H9 (cell line): ENCODE measurements around the gene SDK1. TPM values are rescaled to one million over a fixed set of nuclear protein-coding genes. Genes with fewer than 3 reads are reported as not detected.
A peak's percentile ranks its signal among the peaks of the same experiment; 100 is the strongest.

Source experiments
- DNase-seq: peaks from one replicate; pipeline ENCODE4 v3.0.0-alpha.2; 2017
- H2AFZ ChIP-seq: one replicate; pipeline ENCODE4 v1.6.1; 2013; ENCODE audit warnings: mild to moderate bottlenecking, low read length, control low read depth, moderate library complexity
- H2AK5ac ChIP-seq: 2 replicates; pipeline ENCODE4 v1.6.1; 2013; ENCODE audit warnings: low read length, control low read depth, mixed read lengths; ENCODE audit not compliant: insufficient read length
- H2BK120ac ChIP-seq: one replicate; pipeline ENCODE4 v1.6.1; 2013; ENCODE audit warnings: low read depth, mild to moderate bottlenecking, low read length, control low read depth, inconsistent platforms; ENCODE audit not compliant: poor library complexity, severe bottlenecking
- H2BK12ac ChIP-seq: 2 replicates; pipeline ENCODE4 v1.6.1; 2013; ENCODE audit warnings: low read length, control low read depth, mixed read lengths, low read depth; ENCODE audit not compliant: insufficient read length
- H2BK15ac ChIP-seq: 2 replicates; pipeline ENCODE4 v1.6.1; 2013; ENCODE audit warnings: low read depth, low read length, control low read depth
- H2BK20ac ChIP-seq: one replicate; pipeline ENCODE4 v1.6.1; 2013; ENCODE audit warnings: low read depth, mild to moderate bottlenecking, low read length, control low read depth, inconsistent platforms; ENCODE audit not compliant: poor library complexity, severe bottlenecking
- H2BK5ac ChIP-seq: 2 replicates; pipeline ENCODE4 v1.6.1; 2013; ENCODE audit warnings: low read length, control low read depth, mixed read lengths; ENCODE audit not compliant: insufficient read length
- H3K14ac ChIP-seq: 2 replicates; pipeline ENCODE4 v1.6.1; 2013; ENCODE audit warnings: low read length, control low read depth; ENCODE audit not compliant: insufficient read depth
- H3K18ac ChIP-seq: 2 replicates; pipeline ENCODE4 v1.6.1; 2013; ENCODE audit warnings: low read depth, mild to moderate bottlenecking, mixed read lengths, low read length, control low read depth; ENCODE audit not compliant: insufficient read length
- H3K23ac ChIP-seq: 2 replicates; pipeline ENCODE4 v1.6.1; 2013; ENCODE audit warnings: low read length, control low read depth, mixed read lengths, low read depth; ENCODE audit not compliant: insufficient read length
- H3K23me2 ChIP-seq: 2 replicates; pipeline ENCODE4 v1.6.1; 2013; ENCODE audit warnings: low read depth, mild to moderate bottlenecking, mixed read lengths, low read length, control low read depth; ENCODE audit not compliant: insufficient read length, poor library complexity, severe bottlenecking
- H3K27ac ChIP-seq: 2 replicates; pipeline ENCODE4 v1.5.1; 2013; ENCODE audit warnings: low read length, control low read depth, mixed read lengths, low read depth; ENCODE audit not compliant: insufficient read length
- H3K27me3 ChIP-seq: 2 replicates; pipeline ENCODE4 v1.6.1; 2013; ENCODE audit warnings: low read length, control low read depth, inconsistent platforms; ENCODE audit not compliant: insufficient read depth
- H3K4ac ChIP-seq: 2 replicates; pipeline ENCODE4 v1.6.1; 2013; ENCODE audit warnings: low read depth, mild to moderate bottlenecking, control low read depth, inconsistent platforms, low read length, moderate library complexity
- H3K4me1 ChIP-seq: 2 replicates; pipeline ENCODE4 v1.6.1; 2013; ENCODE audit warnings: low read length, control low read depth, inconsistent platforms; ENCODE audit not compliant: insufficient read depth
- H3K4me2 ChIP-seq: 2 replicates; pipeline ENCODE4 v1.6.1; 2013; ENCODE audit warnings: low read length, control low read depth, mixed read lengths; ENCODE audit not compliant: insufficient read length, insufficient read depth
- H3K56ac ChIP-seq: 2 replicates; pipeline ENCODE4 v1.6.1; 2013; ENCODE audit warnings: low read depth, mild to moderate bottlenecking, mixed read lengths, low read length, control low read depth; ENCODE audit not compliant: insufficient read length
- H3K79me1 ChIP-seq: 2 replicates; pipeline ENCODE4 v1.6.1; 2013; ENCODE audit warnings: low read depth, mild to moderate bottlenecking, moderate library complexity, low read length, control low read depth, inconsistent platforms; ENCODE audit not compliant: insufficient read depth, poor library complexity, severe bottlenecking
- H3K79me2 ChIP-seq: 2 replicates; pipeline ENCODE4 v1.6.1; 2013; ENCODE audit warnings: low read length, control low read depth, inconsistent platforms; ENCODE audit not compliant: insufficient read depth
- H3K9ac ChIP-seq: 2 replicates; pipeline ENCODE4 v1.6.1; 2013; ENCODE audit warnings: low read length, control low read depth, mixed read lengths; ENCODE audit not compliant: insufficient read length; ENCODE audit errors: extremely low read depth
- H3K9me3 ChIP-seq: one replicate; pipeline ENCODE4 v1.6.1; 2013; ENCODE audit warnings: low read depth, low read length, inconsistent platforms; ENCODE audit not compliant: control insufficient read depth
- H3T11ph ChIP-seq: one replicate; pipeline ENCODE4 v1.6.1; 2013; ENCODE audit warnings: mild to moderate bottlenecking, low read length, control low read depth, inconsistent platforms
- H4K20me1 ChIP-seq: one replicate; pipeline ENCODE4 v1.6.1; 2013; ENCODE audit not compliant: control insufficient read depth, insufficient read length, insufficient read depth
- H4K5ac ChIP-seq: 2 replicates; pipeline ENCODE4 v1.6.1; 2013; ENCODE audit warnings: low read depth, mild to moderate bottlenecking, mixed read lengths, low read length, control low read depth; ENCODE audit not compliant: insufficient read length
- H4K8ac ChIP-seq: replicated peaks from 2 replicates; pipeline ENCODE4 v1.6.1; 2013; ENCODE audit warnings: low read length, control low read depth, mixed read lengths, low read depth; ENCODE audit not compliant: insufficient read length
- H4K91ac ChIP-seq: 2 replicates; pipeline ENCODE4 v1.6.1; 2013; ENCODE audit warnings: low read depth, mild to moderate bottlenecking, moderate library complexity, mixed read lengths, low read length, control low read depth; ENCODE audit not compliant: insufficient read length
- H3K27ac Mint-ChIP-seq, 3 experiments: 2 replicates in 2 of 3; 3 replicates in 1 of 3; pipeline ENCODE4 v1.8.0; 2020 to 2021; ENCODE audit warnings: mixed read lengths in 3 of 3, mild to moderate bottlenecking in 1 of 3, moderate library complexity in 1 of 3
- H3K27me3 Mint-ChIP-seq: 2 replicates; pipeline ENCODE4 v1.8.0; 2021; ENCODE audit warnings: low read depth, mild to moderate bottlenecking, moderate library complexity, mixed read lengths
- H3K36me3 Mint-ChIP-seq, 3 experiments: 2 replicates in 2 of 3; 3 replicates in 1 of 3; pipeline ENCODE4 v1.8.0; 2020 to 2021; ENCODE audit warnings: low read depth in 3 of 3, mixed read lengths in 3 of 3; ENCODE audit not compliant: insufficient read depth in 1 of 3
- H3K4me1 Mint-ChIP-seq, 2 experiments: 2 replicates each; pipeline ENCODE4 v1.8.0; 2020; ENCODE audit warnings: mixed read lengths in 2 of 2
- H3K4me3 Mint-ChIP-seq, 2 experiments: 2 replicates in 1 of 2; 3 replicates in 1 of 2; pipeline ENCODE4 v1.8.0; 2020 to 2021; ENCODE audit warnings: mild to moderate bottlenecking in 2 of 2, mixed read lengths in 2 of 2, moderate library complexity in 1 of 2
- H3K9me3 Mint-ChIP-seq, 2 experiments: 2 replicates in 1 of 2; 3 replicates in 1 of 2; pipeline ENCODE4 v1.8.0; 2020; ENCODE audit warnings: mild to moderate bottlenecking in 2 of 2, mixed read lengths in 2 of 2, moderate library complexity in 1 of 2
- WGBS: extraction: QIAGEN DNeasy Blood & Tissue Kit; methylation state at CpG from one replicate; pipeline ENCODE4 v1.1.7; 2013; ENCODE audit warnings: missing lambda C conversion rate, low lambda C conversion rate, mixed read lengths; ENCODE audit not compliant: insufficient read length; ENCODE audit errors: extremely low coverage; 5-methylcytosine and 5-hydroxymethylcytosine counted together
- total RNA-seq: library from RNA; stranded (reverse); gene quantifications from 2 replicates; pipeline ENCODE4 v1.2.1, GENCODE V29; 2021
- TF ChIP-seq, protein P1 (sequence below): fragments of 200-600 bp; sonication (generic); conservative IDR thresholded peaks from 3 replicates; pipeline ENCODE4 v1.8.0; 2021; ENCODE audit warnings: antibody characterized with exemption, mild to moderate bottlenecking

SDK1 gene
- total RNA-seq, 1 experiment from 2014 or later, result 8.7 TPM

- H2AK5ac ChIP-seq, result no peak overlapping the region
Measured at GRCh38 chr7:4127909-4128560, 827.0 kb downstream of the SDK1 start.

More at GRCh38 chr7:4127909-4128560, 827.0 kb downstream of the SDK1 start:
- no peak overlapping the region for H3T11ph ChIP-seq
- no peak overlapping the region for H3K9ac ChIP-seq
- Mint-ChIP-seq H3K4me1 (peaks cover 13 to 15% of the 10 kb centered on the region in 2 experiments), H3K9me3 (peaks cover 7 to 8% of the 10 kb centered on the region in 2 experiments; a peak in 3 of 5 replicates), H3K27me3 (no peaks in the 10 kb centered on the region; the same call in 1 of the 2 replicates), H3K4me3 (no peak overlapping the region), H3K27ac (peak overlapping the region in 1 of 3 experiments; percentile 61; a peak in 2 of 7 replicates), H3K36me3 (peaks cover 0 to 8% (median 7%) of the 10 kb centered on the region in 3 experiments; a peak in 3 of 7 replicates)
- no peaks in the 10 kb centered on the region for H3K79me2 ChIP-seq
- DNase-seq, result no peak
- no peak overlapping the region for H2BK12ac ChIP-seq
- no peak overlapping the region for H3K56ac ChIP-seq
- no peak overlapping the region for H2BK15ac ChIP-seq
- no peak overlapping the region for H4K5ac ChIP-seq
- H4K20me1 ChIP-seq, result no peaks in the 10 kb centered on the region
- TF ChIP-seq, protein P1, sequence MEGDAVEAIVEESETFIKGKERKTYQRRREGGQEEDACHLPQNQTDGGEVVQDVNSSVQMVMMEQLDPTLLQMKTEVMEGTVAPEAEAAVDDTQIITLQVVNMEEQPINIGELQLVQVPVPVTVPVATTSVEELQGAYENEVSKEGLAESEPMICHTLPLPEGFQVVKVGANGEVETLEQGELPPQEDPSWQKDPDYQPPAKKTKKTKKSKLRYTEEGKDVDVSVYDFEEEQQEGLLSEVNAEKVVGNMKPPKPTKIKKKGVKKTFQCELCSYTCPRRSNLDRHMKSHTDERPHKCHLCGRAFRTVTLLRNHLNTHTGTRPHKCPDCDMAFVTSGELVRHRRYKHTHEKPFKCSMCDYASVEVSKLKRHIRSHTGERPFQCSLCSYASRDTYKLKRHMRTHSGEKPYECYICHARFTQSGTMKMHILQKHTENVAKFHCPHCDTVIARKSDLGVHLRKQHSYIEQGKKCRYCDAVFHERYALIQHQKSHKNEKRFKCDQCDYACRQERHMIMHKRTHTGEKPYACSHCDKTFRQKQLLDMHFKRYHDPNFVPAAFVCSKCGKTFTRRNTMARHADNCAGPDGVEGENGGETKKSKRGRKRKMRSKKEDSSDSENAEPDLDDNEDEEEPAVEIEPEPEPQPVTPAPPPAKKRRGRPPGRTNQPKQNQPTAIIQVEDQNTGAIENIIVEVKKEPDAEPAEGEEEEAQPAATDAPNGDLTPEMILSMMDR, result no peak
- no peak overlapping the region for H3K18ac ChIP-seq
- WGBS, result no CpG with 5 or more reads among the region's 21 CpGs
- no peak overlapping the region for H2BK120ac ChIP-seq
- no peak overlapping the region for H4K91ac ChIP-seq
- no peak overlapping the region for H4K8ac ChIP-seq
- no peak overlapping the region for H2BK5ac ChIP-seq
- H3K23me2 ChIP-seq, result no peaks in the 10 kb centered on the region
- H3K4ac ChIP-seq, result no peak overlapping the region
- no peak overlapping the region for H3K4me2 ChIP-seq
- no peak overlapping the region for H3K27ac ChIP-seq
- H3K9me3 ChIP-seq, result no peaks in the 10 kb centered on the region
- no peaks in the 10 kb centered on the region for H3K4me1 ChIP-seq
- H3K14ac ChIP-seq, result no peak overlapping the region
- no peaks in the 10 kb centered on the region for H3K27me3 ChIP-seq
- no peak overlapping the region for H2BK20ac ChIP-seq
- no peaks in the 10 kb centered on the region for H3K79me1 ChIP-seq
- no peak overlapping the region for H3K23ac ChIP-seq
- H2AFZ ChIP-seq, result no peak overlapping the region
